ENCODE measurements around the gene HPS6. TPM values are rescaled to one million over a fixed set of nuclear protein-coding genes. Genes with fewer than 3 reads are reported as not detected.
A peak's percentile ranks its signal among the peaks of the same experiment; 100 is the strongest.

Gene HPS6
- total and polyA plus RNA-seq, 9 of the 15 experiments (the other 6 are each of a cell fraction or from before 2014, with no cell fraction given), result 0.45 to 14.0 (median 4.5) TPM

DNA sequence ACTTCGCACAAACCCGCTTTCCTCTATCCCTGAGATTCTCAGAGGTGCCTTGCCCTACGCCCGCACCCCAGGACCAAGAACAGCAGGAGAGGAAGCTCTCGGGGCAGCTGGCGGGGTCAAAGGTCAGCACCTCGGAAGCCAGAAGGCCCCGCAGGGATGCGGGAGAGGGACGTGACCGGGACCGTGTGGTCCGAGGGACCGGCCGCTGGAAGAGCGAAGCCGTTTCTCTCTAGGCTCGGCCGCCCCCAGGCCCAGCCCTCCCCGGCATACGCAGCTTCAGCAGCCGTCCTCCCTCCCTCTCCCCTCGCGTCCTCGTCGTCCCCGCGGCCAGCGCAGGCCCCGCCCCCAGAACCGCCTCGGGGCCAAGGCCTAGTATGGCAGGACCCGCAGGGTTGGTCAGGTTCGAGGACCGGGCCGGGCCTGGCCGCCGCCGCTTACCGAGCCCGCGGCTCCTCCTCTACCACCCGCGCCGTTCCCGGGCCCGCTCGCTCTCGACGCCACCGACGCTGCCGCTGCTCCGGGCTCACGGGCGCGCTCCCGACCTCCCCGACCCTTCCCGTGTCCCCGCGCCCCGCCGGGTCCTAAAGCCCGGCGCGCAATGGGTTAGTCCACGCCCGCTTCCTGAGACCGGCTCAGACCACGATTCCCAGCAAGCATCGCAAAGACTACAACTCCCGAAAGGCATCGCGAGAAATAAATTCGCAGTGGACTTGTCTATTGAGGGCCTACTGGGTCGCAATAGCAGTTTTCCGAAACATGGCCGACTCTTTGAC is 9.3 kb upstream of the HPS6 start, which contains the start of gene ARMH3 (continued):
- TF ChIP-seq ZNF217 (CRISPR knock-in tag; IDR thresholded peaks at IDR 0.05) (no peak), HMGN3 (IDR thresholded peaks at IDR 0.05; ENCODE audit: borderline replicate concordance, extremely low read depth, insufficient read length, low read depth, low read length) (peak; percentile 57), HCFC1 (IDR thresholded peaks at IDR 0.05; ENCODE audit: low read depth, low read length) (peak; percentile 92), CTBP1 (IDR thresholded peaks at IDR 0.05; ENCODE audit: borderline replicate concordance) (peak; percentile 88), MYC (IDR thresholded peaks at IDR 0.05; ENCODE audit: low read depth, low read length) (peak; percentile 78), MYC (CRISPR knock-in tag; IDR thresholded peaks at IDR 0.05; ENCODE audit: borderline replicate concordance, low read depth) (no peak), RB1 (IDR thresholded peaks at IDR 0.05; ENCODE audit: low read depth) (peak; percentile 91), KLF1 (tag; IDR thresholded peaks at IDR 0.05) (0 out of 2 replicates have a peak, but pooled peaks have one; percentile 19), U2AF1 (optimal IDR thresholded peaks at IDR 0.05; ENCODE audit: low read depth, low read length) (peak; percentile 71), SIN3A (IDR thresholded peaks at IDR 0.05; ENCODE audit: borderline replicate concordance in 2 of 2, control insufficient read depth in 1 of 2, low read depth in 2 of 2, low read length in 2 of 2) (no peak; a peak in 2 of 4 replicates), NR2C2 (CRISPR knock-in tag; IDR thresholded peaks at IDR 0.05) (peak; percentile 96), NR2C2 (tag; IDR thresholded peaks at IDR 0.05) (peak; percentile 98), IFI16 (CRISPR knock-in tag; IDR thresholded peaks at IDR 0.05) (no peak), ZNF695 (CRISPR knock-in tag; IDR thresholded peaks at IDR 0.05) (no peak), SAFB (IDR thresholded peaks at IDR 0.05; ENCODE audit: borderline replicate concordance, low read depth, low read length) (peak; percentile 80), MTA2 (IDR thresholded peaks at IDR 0.05; ENCODE audit: low read depth) (no peak), PCBP1 (IDR thresholded peaks at IDR 0.05; ENCODE audit: low read depth, low read length, poor library complexity, severe bottlenecking) (peak; percentile 93), BCOR (IDR thresholded peaks at IDR 0.05) (no peak)
- TF ChIP-seq, protein P1, sequence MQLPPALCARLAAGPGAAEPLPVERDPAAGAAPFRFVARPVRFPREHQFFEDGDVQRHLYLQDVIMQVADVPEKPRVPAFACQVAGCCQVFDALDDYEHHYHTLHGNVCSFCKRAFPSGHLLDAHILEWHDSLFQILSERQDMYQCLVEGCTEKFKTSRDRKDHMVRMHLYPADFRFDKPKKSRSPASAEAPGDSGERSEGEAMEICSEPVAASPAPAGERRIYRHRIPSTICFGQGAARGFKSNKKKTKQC (CRISPR knock-in tag; IDR thresholded peaks at IDR 0.05), result peak; percentile 66; the same call in 1 of the 2 replicates
- TF ChIP-seq, protein P2, sequence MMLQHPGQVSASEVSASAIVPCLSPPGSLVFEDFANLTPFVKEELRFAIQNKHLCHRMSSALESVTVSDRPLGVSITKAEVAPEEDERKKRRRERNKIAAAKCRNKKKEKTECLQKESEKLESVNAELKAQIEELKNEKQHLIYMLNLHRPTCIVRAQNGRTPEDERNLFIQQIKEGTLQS (IDR thresholded peaks at IDR 0.05), result no peak
- TF ChIP-seq, protein P2 (CRISPR knock-in tag; conservative IDR thresholded peaks at IDR 0.05), result no peak
- TF ChIP-seq, protein P3, sequence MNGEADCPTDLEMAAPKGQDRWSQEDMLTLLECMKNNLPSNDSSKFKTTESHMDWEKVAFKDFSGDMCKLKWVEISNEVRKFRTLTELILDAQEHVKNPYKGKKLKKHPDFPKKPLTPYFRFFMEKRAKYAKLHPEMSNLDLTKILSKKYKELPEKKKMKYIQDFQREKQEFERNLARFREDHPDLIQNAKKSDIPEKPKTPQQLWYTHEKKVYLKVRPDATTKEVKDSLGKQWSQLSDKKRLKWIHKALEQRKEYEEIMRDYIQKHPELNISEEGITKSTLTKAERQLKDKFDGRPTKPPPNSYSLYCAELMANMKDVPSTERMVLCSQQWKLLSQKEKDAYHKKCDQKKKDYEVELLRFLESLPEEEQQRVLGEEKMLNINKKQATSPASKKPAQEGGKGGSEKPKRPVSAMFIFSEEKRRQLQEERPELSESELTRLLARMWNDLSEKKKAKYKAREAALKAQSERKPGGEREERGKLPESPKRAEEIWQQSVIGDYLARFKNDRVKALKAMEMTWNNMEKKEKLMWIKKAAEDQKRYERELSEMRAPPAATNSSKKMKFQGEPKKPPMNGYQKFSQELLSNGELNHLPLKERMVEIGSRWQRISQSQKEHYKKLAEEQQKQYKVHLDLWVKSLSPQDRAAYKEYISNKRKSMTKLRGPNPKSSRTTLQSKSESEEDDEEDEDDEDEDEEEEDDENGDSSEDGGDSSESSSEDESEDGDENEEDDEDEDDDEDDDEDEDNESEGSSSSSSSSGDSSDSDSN (IDR thresholded peaks at IDR 0.05; ENCODE audit: borderline replicate concordance in 1 of 2, low read depth in 2 of 2, low read length in 2 of 2), result 0 out of 4 replicates have a peak, but pooled peaks of 1 of the 2 experiments have one; percentile 20
- TF ChIP-seq, protein P4, sequence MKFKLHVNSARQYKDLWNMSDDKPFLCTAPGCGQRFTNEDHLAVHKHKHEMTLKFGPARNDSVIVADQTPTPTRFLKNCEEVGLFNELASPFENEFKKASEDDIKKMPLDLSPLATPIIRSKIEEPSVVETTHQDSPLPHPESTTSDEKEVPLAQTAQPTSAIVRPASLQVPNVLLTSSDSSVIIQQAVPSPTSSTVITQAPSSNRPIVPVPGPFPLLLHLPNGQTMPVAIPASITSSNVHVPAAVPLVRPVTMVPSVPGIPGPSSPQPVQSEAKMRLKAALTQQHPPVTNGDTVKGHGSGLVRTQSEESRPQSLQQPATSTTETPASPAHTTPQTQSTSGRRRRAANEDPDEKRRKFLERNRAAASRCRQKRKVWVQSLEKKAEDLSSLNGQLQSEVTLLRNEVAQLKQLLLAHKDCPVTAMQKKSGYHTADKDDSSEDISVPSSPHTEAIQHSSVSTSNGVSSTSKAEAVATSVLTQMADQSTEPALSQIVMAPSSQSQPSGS (CRISPR knock-in tag; IDR thresholded peaks at IDR 0.05), result no peak

Measured in K562 (cell line).